ENCODE data around the gene CMTM6. TPM values are rescaled to one million over a fixed set of nuclear protein-coding genes. Genes with fewer than 3 reads are reported as not detected.

CMTM6 gene
- total RNA-seq, 1 donor from 2014 or later, result 53.6 TPM

GRCh38 chr3:32438596-32439344 lies 63.9 kb downstream of the CMTM6 start:
- Mint-ChIP-seq H3K27ac (ENCODE audit: unreplicated experiment) (no peak overlapping the region), H3K4me1 (ENCODE audit: low read depth, unreplicated experiment) (peaks cover 25% of the 10 kb centered on the region)
- FAIRE-seq, result no peak

DNA sequence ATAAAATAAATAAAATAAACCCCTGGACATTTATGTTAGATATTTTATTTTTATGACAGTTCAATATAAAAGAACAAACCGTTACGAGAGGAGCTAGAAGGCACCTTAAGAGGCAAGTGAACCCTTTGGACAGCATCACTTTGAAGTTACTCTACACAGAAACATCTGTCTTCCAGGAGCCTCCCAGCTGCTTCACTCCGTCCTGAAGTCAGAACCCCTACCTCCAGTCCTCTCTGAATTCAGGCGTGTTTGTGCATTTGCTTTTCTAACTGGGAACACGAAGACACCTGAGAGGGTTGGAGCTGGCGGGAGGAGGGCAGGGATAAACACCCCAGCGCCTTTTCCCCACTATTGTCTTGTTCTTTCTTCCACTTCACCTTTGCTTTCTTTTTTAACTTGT lies 64.8 kb downstream of the CMTM6 start:
- H3K36me3 ChIP-seq (ENCODE audit: insufficient read depth, low read length), result no peaks in the 10 kb centered on the region
- no peaks in the 10 kb centered on the region for H3K27me3 ChIP-seq (ENCODE audit: insufficient read depth, low read length)
- peaks cover 6% of the 10 kb centered on the region for H3K79me2 ChIP-seq (ENCODE audit: insufficient read depth, low read length)
- H3K36me3 Mint-ChIP-seq (ENCODE audit: low read depth, unreplicated experiment), result peaks cover 5% of the 10 kb centered on the region
- H3K9ac ChIP-seq (ENCODE audit: low read length), result no peak overlapping the region
- H3K27me3 Mint-ChIP-seq (ENCODE audit: low read depth, unreplicated experiment), result no peaks in the 10 kb centered on the region
- no peaks in the 10 kb centered on the region for H4K20me1 ChIP-seq (ENCODE audit: insufficient read depth, low read length)
- H3K4me2 ChIP-seq (ENCODE audit: low read length), result no peak overlapping the region
- DNase-seq (ENCODE audit: low read depth) (no peak), FAIRE-seq (no peak)
- H3K4me3 ChIP-seq (ENCODE audit: insufficient read depth, low read depth, low read length), result no peak overlapping the region
- H3K4me1 ChIP-seq (ENCODE audit: insufficient read depth, low read length), result no peaks in the 10 kb centered on the region
- no peak overlapping the region for H2AFZ ChIP-seq (ENCODE audit: low read depth, low read length)
- no peak overlapping the region for H3K27ac Mint-ChIP-seq (ENCODE audit: unreplicated experiment)
- no peak overlapping the region for H3K27ac ChIP-seq (ENCODE audit: low read depth, low read length)
- TF ChIP-seq EZH2 (IDR thresholded peaks at IDR 0.05; ENCODE audit: insufficient read depth, low read length), result no peak
- no peak for TF ChIP-seq CTCF (IDR thresholded peaks at IDR 0.05; ENCODE audit: insufficient read depth, low read depth, low read length)
- H3K9me3 Mint-ChIP-seq (ENCODE audit: unreplicated experiment), result no peaks in the 10 kb centered on the region
- no peak overlapping the region for H3K4me3 Mint-ChIP-seq (ENCODE audit: unreplicated experiment)
- H3K9me3 ChIP-seq (ENCODE audit: insufficient read depth, low read depth, low read length), result no peaks in the 10 kb centered on the region
- peaks cover 18% of the 10 kb centered on the region for H3K4me1 Mint-ChIP-seq (ENCODE audit: low read depth, unreplicated experiment)

More at GRCh38 chr3:32438596-32439344, 63.9 kb downstream of the CMTM6 start:
- no peaks in the 10 kb centered on the region for H3K27me3 ChIP-seq (ENCODE audit: insufficient read depth, low read length)
- no peaks in the 10 kb centered on the region for H3K9me3 Mint-ChIP-seq (ENCODE audit: unreplicated experiment)
- no peaks in the 10 kb centered on the region for H4K20me1 ChIP-seq (ENCODE audit: insufficient read depth, low read length)
- peaks cover 6% of the 10 kb centered on the region for H3K79me2 ChIP-seq (ENCODE audit: insufficient read depth, low read length)
- no peak overlapping the region for H3K4me2 ChIP-seq (ENCODE audit: low read length)
- H3K36me3 ChIP-seq (ENCODE audit: insufficient read depth, low read length), result no peaks in the 10 kb centered on the region
- no peak overlapping the region for H3K9ac ChIP-seq (ENCODE audit: low read length)
- H2AFZ ChIP-seq (ENCODE audit: low read depth, low read length), result no peak overlapping the region
- peaks cover 7% of the 10 kb centered on the region for H3K36me3 Mint-ChIP-seq (ENCODE audit: low read depth, unreplicated experiment)
- no peaks in the 10 kb centered on the region for H3K4me1 ChIP-seq (ENCODE audit: insufficient read depth, low read length)
- no peak for TF ChIP-seq EZH2 (IDR thresholded peaks at IDR 0.05; ENCODE audit: insufficient read depth, low read length)
- no peak for TF ChIP-seq CTCF (IDR thresholded peaks at IDR 0.05; ENCODE audit: insufficient read depth, low read depth, low read length)
- no peak overlapping the region for H3K4me3 Mint-ChIP-seq (ENCODE audit: unreplicated experiment)
- H3K27me3 Mint-ChIP-seq (ENCODE audit: low read depth, unreplicated experiment), result no peaks in the 10 kb centered on the region
- no peaks in the 10 kb centered on the region for H3K9me3 ChIP-seq (ENCODE audit: insufficient read depth, low read depth, low read length)
- peak; percentile 29 for DNase-seq (ENCODE audit: low read depth)
- H3K4me3 ChIP-seq (ENCODE audit: insufficient read depth, low read depth, low read length), result no peak overlapping the region
- no peak overlapping the region for H3K27ac ChIP-seq (ENCODE audit: low read depth, low read length)

- H3K4me1 Mint-ChIP-seq (ENCODE audit: low read depth, unreplicated experiment), result peaks cover 15% of the 10 kb centered on the region
- H3K27ac ChIP-seq (ENCODE audit: low read depth, low read length), result no peak overlapping the region
- DNase-seq (ENCODE audit: low read depth), result no peak
- H3K9me3 ChIP-seq (ENCODE audit: insufficient read depth, low read depth, low read length), result no peaks in the 10 kb centered on the region
- FAIRE-seq, result no peak
- no peak overlapping the region for H3K9ac ChIP-seq (ENCODE audit: low read length)
- no peaks in the 10 kb centered on the region for H3K9me3 Mint-ChIP-seq (ENCODE audit: unreplicated experiment)
- peaks cover 13% of the 10 kb centered on the region for H3K79me2 ChIP-seq (ENCODE audit: insufficient read depth, low read length)
- peaks cover 10% of the 10 kb centered on the region for H4K20me1 ChIP-seq (ENCODE audit: insufficient read depth, low read length)
- TF ChIP-seq CTCF (IDR thresholded peaks at IDR 0.05; ENCODE audit: insufficient read depth, low read depth, low read length), result no peak
- no peak for TF ChIP-seq EZH2 (IDR thresholded peaks at IDR 0.05; ENCODE audit: insufficient read depth, low read length)
- H3K27ac Mint-ChIP-seq (ENCODE audit: unreplicated experiment), result no peak overlapping the region
- no peak overlapping the region for H3K4me3 Mint-ChIP-seq (ENCODE audit: unreplicated experiment)
- no peak overlapping the region for H2AFZ ChIP-seq (ENCODE audit: low read depth, low read length)
- no peaks in the 10 kb centered on the region for H3K36me3 ChIP-seq (ENCODE audit: insufficient read depth, low read length)
- H3K36me3 Mint-ChIP-seq (ENCODE audit: low read depth, unreplicated experiment), result no peaks in the 10 kb centered on the region
- H3K4me2 ChIP-seq (ENCODE audit: low read length), result no peak overlapping the region
- H3K4me1 ChIP-seq (ENCODE audit: insufficient read depth, low read length), result no peaks in the 10 kb centered on the region
- H3K27me3 ChIP-seq (ENCODE audit: insufficient read depth, low read length), result no peaks in the 10 kb centered on the region
- H3K27me3 Mint-ChIP-seq (ENCODE audit: low read depth, unreplicated experiment), result no peaks in the 10 kb centered on the region
- no peak overlapping the region for H3K4me3 ChIP-seq (ENCODE audit: insufficient read depth, low read depth, low read length)
Measured at GRCh38 chr3:32436816-32437189, 65.8 kb downstream of the CMTM6 start.

Measured in astrocyte (in vitro differentiated cells and primary cell).